ENCODE measurements around the gene ADGRE3.

DNA sequence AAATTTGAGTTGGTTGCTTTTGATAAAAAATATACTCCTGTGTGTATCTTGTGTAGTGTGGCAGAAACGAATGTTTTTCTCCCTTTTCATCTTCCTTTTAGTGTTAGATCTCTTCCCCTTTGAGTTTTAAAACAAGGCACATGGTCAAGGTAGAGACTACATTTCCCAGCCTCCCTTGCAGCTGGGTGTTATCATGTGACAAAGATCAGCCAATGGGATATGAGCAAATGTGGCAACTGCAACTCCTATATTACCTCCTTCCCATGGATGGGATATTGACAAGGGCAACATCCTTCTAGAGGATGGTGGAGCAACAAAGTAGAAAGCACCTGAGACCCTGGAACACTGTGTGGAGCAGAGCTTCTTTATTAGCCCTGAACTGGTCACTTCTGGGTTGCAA is 42.4 kb downstream of the ADGRE3 start:
- TF ChIP-seq, protein P1, sequence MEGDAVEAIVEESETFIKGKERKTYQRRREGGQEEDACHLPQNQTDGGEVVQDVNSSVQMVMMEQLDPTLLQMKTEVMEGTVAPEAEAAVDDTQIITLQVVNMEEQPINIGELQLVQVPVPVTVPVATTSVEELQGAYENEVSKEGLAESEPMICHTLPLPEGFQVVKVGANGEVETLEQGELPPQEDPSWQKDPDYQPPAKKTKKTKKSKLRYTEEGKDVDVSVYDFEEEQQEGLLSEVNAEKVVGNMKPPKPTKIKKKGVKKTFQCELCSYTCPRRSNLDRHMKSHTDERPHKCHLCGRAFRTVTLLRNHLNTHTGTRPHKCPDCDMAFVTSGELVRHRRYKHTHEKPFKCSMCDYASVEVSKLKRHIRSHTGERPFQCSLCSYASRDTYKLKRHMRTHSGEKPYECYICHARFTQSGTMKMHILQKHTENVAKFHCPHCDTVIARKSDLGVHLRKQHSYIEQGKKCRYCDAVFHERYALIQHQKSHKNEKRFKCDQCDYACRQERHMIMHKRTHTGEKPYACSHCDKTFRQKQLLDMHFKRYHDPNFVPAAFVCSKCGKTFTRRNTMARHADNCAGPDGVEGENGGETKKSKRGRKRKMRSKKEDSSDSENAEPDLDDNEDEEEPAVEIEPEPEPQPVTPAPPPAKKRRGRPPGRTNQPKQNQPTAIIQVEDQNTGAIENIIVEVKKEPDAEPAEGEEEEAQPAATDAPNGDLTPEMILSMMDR (IDR thresholded peaks at IDR 0.05): no peak
- TF ChIP-seq POLR2AphosphoS5 (IDR thresholded peaks at IDR 0.05) (no peak), POLR2A (IDR thresholded peaks at IDR 0.05) (no peak)
